ENCODE measurements around the gene CD28.
"Not testable (repeated sequence)": the region's sequence is repeated elsewhere in the genome, so short reads cannot be mapped to it uniquely, and the experiment has no call there.

GRCh38 chr2:203779477-203780073 lies 73.1 kb downstream of the CD28 start:
- TF ChIP-seq CTCF, POLR2A (IDR thresholded peaks at IDR 0.05): not testable (repeated sequence)
